Activated T-cell treated with anti-CD3 and anti-CD28 coated beads, Interleukin-2, amount 50 U/mL, for 72 hours (primary cell): ENCODE measurements around the gene USP17L30. TPM values are rescaled to one million over a fixed set of nuclear protein-coding genes. Genes with fewer than 3 reads are reported as not detected.
"Not testable (repeated sequence)": the region's sequence is repeated elsewhere in the genome, so short reads cannot be mapped to it uniquely, and the experiment has no call there.

Experiments used
- ATAC-seq, 2 donors: fragments of 150-1000 bp; cut with Tn5 transposase; replicated peaks in 1 of 2; 2 replicates each; pipeline ENCODE4 v1.10.0; 2021; ENCODE audit warnings: moderate library complexity in 2 of 2, mild to moderate bottlenecking in 1 of 2
- DNase-seq, 2 donors: peaks; one replicate each; pipeline ENCODE4 v3.0.0; 2021 to 2022; ENCODE audit warnings: mixed read lengths in 1 of 2
- H3K27ac Mint-ChIP-seq: one replicate; pipeline ENCODE4 v1.8.0; 2022; ENCODE audit warnings: mild to moderate bottlenecking, moderate library complexity, mixed read lengths
- H3K27me3 Mint-ChIP-seq: one replicate; pipeline ENCODE4 v1.8.0; 2022; ENCODE audit warnings: low read depth, mixed read lengths
- H3K36me3 Mint-ChIP-seq, 2 donors: one replicate each; pipeline ENCODE4 v1.8.0; 2022; ENCODE audit warnings: mixed read lengths in 2 of 2, mild to moderate bottlenecking in 1 of 2; ENCODE audit not compliant: insufficient read depth in 2 of 2
- H3K4me1 Mint-ChIP-seq: one replicate; pipeline ENCODE4 v1.8.0; 2022; ENCODE audit warnings: low read depth, mixed read lengths
- H3K4me3 Mint-ChIP-seq, 2 donors: one replicate each; pipeline ENCODE4 v1.8.0; 2022; ENCODE audit warnings: mild to moderate bottlenecking in 2 of 2, mixed read lengths in 2 of 2, moderate library complexity in 2 of 2
- H3K9me3 Mint-ChIP-seq, 2 donors: one replicate each; pipeline ENCODE4 v1.8.0; 2022; ENCODE audit warnings: mixed read lengths in 2 of 2
- total RNA-seq, 2 donors: library from RNA; stranded (reverse); gene quantifications; one replicate each; pipeline ENCODE4 v1.2.3, GENCODE V29; 2022

The USP17L30 gene, protein sequence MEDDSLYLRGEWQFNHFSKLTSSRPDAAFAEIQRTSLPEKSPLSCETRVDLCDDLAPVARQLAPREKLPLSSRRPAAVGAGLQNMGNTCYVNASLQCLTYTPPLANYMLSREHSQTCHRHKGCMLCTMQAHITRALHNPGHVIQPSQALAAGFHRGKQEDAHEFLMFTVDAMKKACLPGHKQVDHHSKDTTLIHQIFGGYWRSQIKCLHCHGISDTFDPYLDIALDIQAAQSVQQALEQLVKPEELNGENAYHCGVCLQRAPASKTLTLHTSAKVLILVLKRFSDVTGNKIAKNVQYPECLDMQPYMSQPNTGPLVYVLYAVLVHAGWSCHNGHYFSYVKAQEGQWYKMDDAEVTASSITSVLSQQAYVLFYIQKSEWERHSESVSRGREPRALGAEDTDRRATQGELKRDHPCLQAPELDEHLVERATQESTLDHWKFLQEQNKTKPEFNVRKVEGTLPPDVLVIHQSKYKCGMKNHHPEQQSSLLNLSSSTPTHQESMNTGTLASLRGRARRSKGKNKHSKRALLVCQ
- total RNA-seq, result not detected

GRCh38 chr4:9362829-9363228 is at the start of gene USP17L30:
Gene USP17L30 (plus strand): TSS chr4:9363129. CDS start chr4:9363129, 0 bp downstream.
- not testable (repeated sequence) for ATAC-seq, H3K9me3 Mint-ChIP-seq

GRCh38 chr4:9324191-9324590 is 38.7 kb upstream of the USP17L30 start:
- H3K27me3 Mint-ChIP-seq, H3K27ac Mint-ChIP-seq, H3K4me1 Mint-ChIP-seq, DNase-seq, H3K9me3 Mint-ChIP-seq, ATAC-seq, H3K4me3 Mint-ChIP-seq, H3K36me3 Mint-ChIP-seq: not testable (repeated sequence)

More at GRCh38 chr4:9362829-9363228, at the start of gene USP17L30:
- not testable (repeated sequence) for H3K27me3 Mint-ChIP-seq, H3K36me3 Mint-ChIP-seq, H3K4me3 Mint-ChIP-seq, DNase-seq, H3K4me1 Mint-ChIP-seq, H3K27ac Mint-ChIP-seq

DNA sequence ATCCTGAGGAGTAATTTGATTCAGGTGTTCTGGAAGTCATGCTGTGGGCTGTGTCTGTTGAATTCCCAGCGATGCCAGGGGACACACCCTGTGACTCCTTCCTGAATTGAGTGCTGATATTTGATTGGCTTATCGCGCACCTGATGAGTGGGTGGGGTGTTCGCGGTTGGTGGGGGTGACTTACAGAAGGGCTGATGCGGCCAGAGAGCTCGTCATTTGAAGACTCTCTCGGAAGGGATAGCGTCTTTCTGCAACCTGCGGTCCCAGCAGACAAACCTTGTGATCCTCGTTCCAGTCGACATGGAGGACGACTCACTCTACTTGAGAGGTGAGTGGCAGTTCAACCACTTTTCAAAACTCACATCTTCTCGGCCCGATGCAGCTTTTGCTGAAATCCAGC is 38.1 kb upstream of the USP17L30 start, which contains the start of gene USP17L24:
Gene USP17L24, plus strand, starts transcription at position 301 of the 400 bp plus-strand sequence. Its CDS starts 0 bp downstream, at position 301.
- not testable (repeated sequence) for H3K36me3 Mint-ChIP-seq

DNA sequence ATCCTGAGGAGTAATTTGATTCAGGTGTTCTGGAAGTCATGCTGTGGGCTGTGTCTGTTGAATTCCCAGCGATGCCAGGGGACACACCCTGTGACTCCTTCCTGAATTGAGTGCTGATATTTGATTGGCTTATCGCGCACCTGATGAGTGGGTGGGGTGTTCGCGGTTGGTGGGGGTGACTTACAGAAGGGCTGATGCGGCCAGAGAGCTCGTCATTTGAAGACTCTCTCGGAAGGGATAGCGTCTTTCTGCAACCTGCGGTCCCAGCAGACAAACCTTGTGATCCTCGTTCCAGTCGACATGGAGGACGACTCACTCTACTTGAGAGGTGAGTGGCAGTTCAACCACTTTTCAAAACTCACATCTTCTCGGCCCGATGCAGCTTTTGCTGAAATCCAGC is 33.3 kb upstream of the USP17L30 start, which contains the start of gene USP17L25:
Gene USP17L25, plus strand, starts transcription at position 301 of the 400 bp plus-strand sequence. Its CDS starts 0 bp downstream, at position 301.
- H3K4me3 Mint-ChIP-seq, H3K9me3 Mint-ChIP-seq, H3K36me3 Mint-ChIP-seq, ATAC-seq, DNase-seq, H3K27me3 Mint-ChIP-seq, H3K27ac Mint-ChIP-seq, H3K4me1 Mint-ChIP-seq: not testable (repeated sequence)

More for the DNA sequence above, 38.1 kb upstream of the USP17L30 start, which contains the start of gene USP17L24:
- ATAC-seq, DNase-seq, H3K4me3 Mint-ChIP-seq, H3K27ac Mint-ChIP-seq, H3K9me3 Mint-ChIP-seq, H3K4me1 Mint-ChIP-seq, H3K27me3 Mint-ChIP-seq: not testable (repeated sequence)

DNA sequence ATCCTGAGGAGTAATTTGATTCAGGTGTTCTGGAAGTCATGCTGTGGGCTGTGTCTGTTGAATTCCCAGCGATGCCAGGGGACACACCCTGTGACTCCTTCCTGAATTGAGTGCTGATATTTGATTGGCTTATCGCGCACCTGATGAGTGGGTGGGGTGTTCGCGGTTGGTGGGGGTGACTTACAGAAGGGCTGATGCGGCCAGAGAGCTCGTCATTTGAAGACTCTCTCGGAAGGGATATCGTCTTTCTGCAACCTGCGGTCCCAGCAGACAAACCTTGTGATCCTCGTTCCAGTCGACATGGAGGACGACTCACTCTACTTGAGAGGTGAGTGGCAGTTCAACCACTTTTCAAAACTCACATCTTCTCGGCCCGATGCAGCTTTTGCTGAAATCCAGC is 28.6 kb upstream of the USP17L30 start, which contains the start of gene USP17L26:
Gene USP17L26, plus strand, starts transcription at position 301 of the 400 bp plus-strand sequence. Its CDS starts 0 bp downstream, at position 301.
- not testable (repeated sequence) for H3K4me1 Mint-ChIP-seq, ATAC-seq, H3K4me3 Mint-ChIP-seq, H3K9me3 Mint-ChIP-seq, H3K27me3 Mint-ChIP-seq, DNase-seq, H3K27ac Mint-ChIP-seq, H3K36me3 Mint-ChIP-seq

DNA sequence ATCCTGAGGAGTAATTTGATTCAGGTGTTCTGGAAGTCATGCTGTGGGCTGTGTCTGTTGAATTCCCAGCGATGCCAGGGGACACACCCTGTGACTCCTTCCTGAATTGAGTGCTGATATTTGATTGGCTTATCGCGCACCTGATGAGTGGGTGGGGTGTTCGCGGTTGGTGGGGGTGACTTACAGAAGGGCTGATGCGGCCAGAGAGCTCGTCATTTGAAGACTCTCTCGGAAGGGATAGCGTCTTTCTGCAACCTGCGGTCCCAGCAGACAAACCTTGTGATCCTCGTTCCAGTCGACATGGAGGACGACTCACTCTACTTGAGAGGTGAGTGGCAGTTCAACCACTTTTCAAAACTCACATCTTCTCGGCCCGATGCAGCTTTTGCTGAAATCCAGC is 23.8 kb upstream of the USP17L30 start, which contains the start of gene USP17L5:
Gene USP17L5, plus strand, starts transcription at position 301 of the 400 bp plus-strand sequence. Its CDS starts 0 bp downstream, at position 301.
- not testable (repeated sequence) for ATAC-seq, H3K4me3 Mint-ChIP-seq, H3K36me3 Mint-ChIP-seq, DNase-seq, H3K27me3 Mint-ChIP-seq, H3K4me1 Mint-ChIP-seq, H3K27ac Mint-ChIP-seq, H3K9me3 Mint-ChIP-seq

GRCh38 chr4:9343848-9344247 is 19.1 kb upstream of the USP17L30 start, which contains the start of gene USP17L27:
Gene USP17L27 (plus strand): TSS chr4:9344148. CDS start chr4:9344148, 0 bp downstream.
- not testable (repeated sequence) for DNase-seq, H3K36me3 Mint-ChIP-seq, ATAC-seq, H3K4me3 Mint-ChIP-seq, H3K27ac Mint-ChIP-seq, H3K27me3 Mint-ChIP-seq, H3K4me1 Mint-ChIP-seq, H3K9me3 Mint-ChIP-seq

DNA sequence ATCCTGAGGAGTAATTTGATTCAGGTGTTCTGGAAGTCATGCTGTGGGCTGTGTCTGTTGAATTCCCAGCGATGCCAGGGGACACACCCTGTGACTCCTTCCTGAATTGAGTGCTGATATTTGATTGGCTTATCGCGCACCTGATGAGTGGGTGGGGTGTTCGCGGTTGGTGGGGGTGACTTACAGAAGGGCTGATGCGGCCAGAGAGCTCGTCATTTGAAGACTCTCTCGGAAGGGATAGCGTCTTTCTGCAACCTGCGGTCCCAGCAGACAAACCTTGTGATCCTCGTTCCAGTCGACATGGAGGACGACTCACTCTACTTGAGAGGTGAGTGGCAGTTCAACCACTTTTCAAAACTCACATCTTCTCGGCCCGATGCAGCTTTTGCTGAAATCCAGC is 14.3 kb upstream of the USP17L30 start, which contains the start of gene USP17L28:
Gene USP17L28, plus strand, starts transcription at position 301 of the 400 bp plus-strand sequence. Its CDS starts 0 bp downstream, at position 301.
- not testable (repeated sequence) for H3K36me3 Mint-ChIP-seq, H3K4me1 Mint-ChIP-seq, H3K4me3 Mint-ChIP-seq, ATAC-seq, H3K27ac Mint-ChIP-seq, H3K9me3 Mint-ChIP-seq, H3K27me3 Mint-ChIP-seq, DNase-seq

DNA sequence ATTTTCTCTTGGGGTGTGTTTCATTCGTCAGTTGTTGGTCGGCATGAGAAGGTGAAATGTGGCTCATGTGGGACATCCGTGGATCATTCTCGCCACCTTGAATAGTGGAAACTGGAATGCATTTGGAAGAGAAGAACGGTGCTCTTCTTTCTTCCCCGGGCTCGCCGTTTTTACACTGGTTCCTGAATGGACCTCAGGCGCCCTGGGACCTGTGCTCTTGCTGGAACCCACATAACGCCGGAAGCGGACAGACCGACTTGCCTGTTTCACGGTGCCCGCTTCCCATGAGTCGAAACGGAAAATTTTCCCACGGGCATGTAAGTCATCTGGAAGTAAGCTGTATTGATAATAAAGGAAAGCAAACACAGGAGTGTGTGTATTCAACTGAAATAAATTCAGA is 12.1 kb upstream of the USP17L30 start:
- not testable (repeated sequence) for H3K9me3 Mint-ChIP-seq, H3K4me3 Mint-ChIP-seq, H3K27me3 Mint-ChIP-seq, H3K4me1 Mint-ChIP-seq, H3K36me3 Mint-ChIP-seq, ATAC-seq, H3K27ac Mint-ChIP-seq, DNase-seq

DNA sequence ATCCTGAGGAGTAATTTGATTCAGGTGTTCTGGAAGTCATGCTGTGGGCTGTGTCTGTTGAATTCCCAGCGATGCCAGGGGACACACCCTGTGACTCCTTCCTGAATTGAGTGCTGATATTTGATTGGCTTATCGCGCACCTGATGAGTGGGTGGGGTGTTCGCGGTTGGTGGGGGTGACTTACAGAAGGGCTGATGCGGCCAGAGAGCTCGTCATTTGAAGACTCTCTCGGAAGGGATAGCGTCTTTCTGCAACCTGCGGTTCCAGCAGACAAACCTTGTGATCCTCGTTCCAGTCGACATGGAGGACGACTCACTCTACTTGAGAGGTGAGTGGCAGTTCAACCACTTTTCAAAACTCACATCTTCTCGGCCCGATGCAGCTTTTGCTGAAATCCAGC is 9.6 kb upstream of the USP17L30 start, which contains the start of gene USP17L29:
Gene USP17L29, plus strand, starts transcription at position 301 of the 400 bp plus-strand sequence. Its CDS starts 0 bp downstream, at position 301.
- H3K27ac Mint-ChIP-seq, H3K4me1 Mint-ChIP-seq, DNase-seq, H3K4me3 Mint-ChIP-seq, ATAC-seq, H3K36me3 Mint-ChIP-seq, H3K9me3 Mint-ChIP-seq, H3K27me3 Mint-ChIP-seq: not testable (repeated sequence)

DNA sequence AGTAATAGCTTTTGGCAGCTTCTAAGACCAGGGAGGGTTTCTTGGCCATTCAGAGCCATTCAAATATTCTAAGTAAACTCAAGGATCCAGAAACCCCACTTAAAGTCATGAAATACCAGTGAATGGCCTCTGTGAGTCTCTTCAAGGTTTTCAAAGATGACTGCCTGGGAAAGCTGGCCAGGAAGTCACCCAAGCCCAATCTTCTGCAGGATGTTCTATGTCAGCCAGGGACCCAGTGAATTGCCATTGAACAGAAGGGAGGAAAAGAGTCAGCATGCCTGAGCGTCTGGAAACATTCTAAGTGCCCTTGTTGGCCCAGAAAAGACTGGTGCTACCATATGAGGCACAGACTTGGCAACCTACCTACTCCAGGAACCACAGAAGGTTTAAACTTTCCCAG is 17.0 kb downstream of the USP17L30 start:
- not testable (repeated sequence) for ATAC-seq, H3K36me3 Mint-ChIP-seq, DNase-seq, H3K4me3 Mint-ChIP-seq, H3K9me3 Mint-ChIP-seq, H3K4me1 Mint-ChIP-seq, H3K27me3 Mint-ChIP-seq, H3K27ac Mint-ChIP-seq

DNA sequence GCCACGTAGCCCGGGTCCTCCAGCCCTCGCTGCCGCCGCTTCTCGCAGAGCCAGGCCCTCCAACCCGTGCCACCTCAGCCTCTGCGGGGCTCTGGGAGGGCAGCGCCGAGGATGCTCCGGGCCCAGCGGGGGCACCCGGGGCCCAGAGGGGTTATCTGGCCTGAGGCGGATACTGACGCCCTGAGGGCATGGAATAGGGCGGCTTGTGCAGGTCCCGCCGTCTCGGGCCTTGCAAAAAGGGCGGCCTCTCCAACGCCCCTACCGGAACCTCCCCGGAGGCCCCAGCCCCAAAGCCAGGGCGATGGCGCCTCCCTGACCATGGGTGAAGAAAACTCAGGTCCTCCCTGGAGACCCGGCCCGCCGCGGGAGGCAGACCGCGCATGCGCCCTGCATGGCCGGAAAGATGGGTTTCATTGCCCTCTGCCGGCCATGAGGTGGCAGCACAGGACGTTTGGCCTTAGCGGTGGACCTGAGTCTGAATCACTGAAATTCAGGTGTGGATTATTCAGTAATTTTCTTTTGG is 18.1 kb downstream of the USP17L30 start:
- H3K27ac Mint-ChIP-seq, result not testable (repeated sequence)
- H3K4me3 Mint-ChIP-seq, result peak overlapping the region; percentile 36 to 65

GRCh38 chr4:9384126-9384525 is 21.2 kb downstream of the USP17L30 start:
- Mint-ChIP-seq H3K4me1 (peaks cover 4% of the 10 kb centered on the region), H3K4me3 (no peak overlapping the region), H3K9me3 (no peaks in the 10 kb centered on the region), H3K36me3 (no peaks in the 10 kb centered on the region), H3K27me3 (no peaks in the 10 kb centered on the region), H3K27ac (no peak overlapping the region)
- no peak for ATAC-seq
- DNase-seq, result no peak

More for the DNA sequence above, 18.1 kb downstream of the USP17L30 start:
- H3K4me1 Mint-ChIP-seq, H3K36me3 Mint-ChIP-seq, H3K9me3 Mint-ChIP-seq, H3K27me3 Mint-ChIP-seq: not testable (repeated sequence)
- DNase-seq, result peak; percentile 61 to 62
- ATAC-seq, result peak; percentile 48 to 70
